Thoracic aorta (tissue), 2 donors: ENCODE measurements around the gene WDFY4. TPM values are rescaled to one million over a fixed set of nuclear protein-coding genes. Genes with fewer than 3 reads are reported as not detected.

Experiments
- ATAC-seq: fragments of 150-250 bp; one replicate; pipeline ENCODE4 v1.8.0; 2017; ENCODE audit warnings: low read depth; ENCODE audit not compliant: insufficient number of reproducible peaks, low FRiP score
- DNase-seq: peaks from one replicate; pipeline ENCODE4 v3.0.0-alpha.2; 2020; ENCODE audit warnings: low spot score
- H3K27ac ChIP-seq, 2 donors: fragments of 200-600 bp; sonication (generic); 1 replicate in 1 of 2; 2 replicates in 1 of 2; pipeline ENCODE4 v1.5.1; 2016; ENCODE audit warnings: mild to moderate bottlenecking in 2 of 2, moderate library complexity in 2 of 2
- H3K27me3 ChIP-seq: fragments of 200-600 bp; sonication (generic); replicated peaks from 2 replicates; pipeline ENCODE4 v1.6.0; 2016; ENCODE audit warnings: mild to moderate bottlenecking; ENCODE audit not compliant: insufficient read depth
- H3K36me3 ChIP-seq: fragments of 200-600 bp; sonication (generic); one replicate; pipeline ENCODE4 v1.5.1; 2016
- H3K4me1 ChIP-seq, 2 donors: fragments of 200-600 bp; sonication (generic); 1 replicate in 1 of 2; 2 replicates in 1 of 2; pipeline versions ENCODE4 v1.5.1 to v1.6.0; 2016; ENCODE audit warnings: low read depth in 2 of 2, mild to moderate bottlenecking in 1 of 2; ENCODE audit not compliant: control insufficient read depth in 1 of 2
- H3K4me3 ChIP-seq: fragments of 200-600 bp; sonication (generic); 2 replicates; pipeline ENCODE4 v1.5.1; 2016; ENCODE audit warnings: mild to moderate bottlenecking
- H3K9me3 ChIP-seq: fragments of 200-600 bp; sonication (generic); 2 replicates; pipeline ENCODE4 v1.5.1; 2016
- total RNA-seq, 2 donors: library from RNA; depleted of rRNA; stranded (reverse); fragments of >200 nt; gene quantifications; one replicate each; pipeline versions ENCODE4 v1.1.0 to v1.2.3, GENCODE V29; 2016
- TF ChIP-seq, protein P1 (sequence below): fragments of 200-600 bp; sonication (generic); IDR thresholded peaks from one replicate; pipeline ENCODE4 v1.5.1; 2019; ENCODE audit warnings: antibody characterized with exemption

Gene WDFY4
- total RNA-seq, 2 donors from 2014 or later: 10.0 to 14.9 TPM

DNA sequence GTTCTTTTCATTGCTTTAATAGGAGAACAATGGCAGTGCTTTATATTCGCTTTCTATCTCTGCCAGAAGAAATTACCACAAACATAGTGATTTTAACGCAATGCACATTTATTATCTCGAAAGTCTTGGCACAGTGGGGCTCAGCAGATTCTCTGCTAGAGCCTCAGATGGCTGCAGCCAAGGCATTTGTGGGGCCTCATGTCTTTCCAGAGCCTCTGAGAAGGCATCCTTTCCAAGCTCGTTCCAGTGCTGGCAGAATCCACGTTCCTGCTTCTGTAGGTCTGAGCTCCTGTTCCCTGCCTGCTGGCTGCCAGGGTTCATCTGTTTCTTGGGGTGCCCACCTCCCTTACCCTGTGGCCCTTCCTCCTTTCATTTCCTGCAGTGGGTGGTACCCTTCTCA lies 194.8 kb downstream of the WDFY4 start:
- no peak for DNase-seq
- Histone ChIP-seq H3K36me3 (no peaks in the 10 kb centered on the region), H3K9me3 (no peaks in the 10 kb centered on the region), H3K27ac (no peak overlapping the region), H3K27me3 (no peaks in the 10 kb centered on the region), H3K4me1 (no peaks in the 10 kb centered on the region), H3K4me3 (no peak overlapping the region)
- TF ChIP-seq, protein P1, sequence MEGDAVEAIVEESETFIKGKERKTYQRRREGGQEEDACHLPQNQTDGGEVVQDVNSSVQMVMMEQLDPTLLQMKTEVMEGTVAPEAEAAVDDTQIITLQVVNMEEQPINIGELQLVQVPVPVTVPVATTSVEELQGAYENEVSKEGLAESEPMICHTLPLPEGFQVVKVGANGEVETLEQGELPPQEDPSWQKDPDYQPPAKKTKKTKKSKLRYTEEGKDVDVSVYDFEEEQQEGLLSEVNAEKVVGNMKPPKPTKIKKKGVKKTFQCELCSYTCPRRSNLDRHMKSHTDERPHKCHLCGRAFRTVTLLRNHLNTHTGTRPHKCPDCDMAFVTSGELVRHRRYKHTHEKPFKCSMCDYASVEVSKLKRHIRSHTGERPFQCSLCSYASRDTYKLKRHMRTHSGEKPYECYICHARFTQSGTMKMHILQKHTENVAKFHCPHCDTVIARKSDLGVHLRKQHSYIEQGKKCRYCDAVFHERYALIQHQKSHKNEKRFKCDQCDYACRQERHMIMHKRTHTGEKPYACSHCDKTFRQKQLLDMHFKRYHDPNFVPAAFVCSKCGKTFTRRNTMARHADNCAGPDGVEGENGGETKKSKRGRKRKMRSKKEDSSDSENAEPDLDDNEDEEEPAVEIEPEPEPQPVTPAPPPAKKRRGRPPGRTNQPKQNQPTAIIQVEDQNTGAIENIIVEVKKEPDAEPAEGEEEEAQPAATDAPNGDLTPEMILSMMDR: no peak
- ATAC-seq: no peak

DNA sequence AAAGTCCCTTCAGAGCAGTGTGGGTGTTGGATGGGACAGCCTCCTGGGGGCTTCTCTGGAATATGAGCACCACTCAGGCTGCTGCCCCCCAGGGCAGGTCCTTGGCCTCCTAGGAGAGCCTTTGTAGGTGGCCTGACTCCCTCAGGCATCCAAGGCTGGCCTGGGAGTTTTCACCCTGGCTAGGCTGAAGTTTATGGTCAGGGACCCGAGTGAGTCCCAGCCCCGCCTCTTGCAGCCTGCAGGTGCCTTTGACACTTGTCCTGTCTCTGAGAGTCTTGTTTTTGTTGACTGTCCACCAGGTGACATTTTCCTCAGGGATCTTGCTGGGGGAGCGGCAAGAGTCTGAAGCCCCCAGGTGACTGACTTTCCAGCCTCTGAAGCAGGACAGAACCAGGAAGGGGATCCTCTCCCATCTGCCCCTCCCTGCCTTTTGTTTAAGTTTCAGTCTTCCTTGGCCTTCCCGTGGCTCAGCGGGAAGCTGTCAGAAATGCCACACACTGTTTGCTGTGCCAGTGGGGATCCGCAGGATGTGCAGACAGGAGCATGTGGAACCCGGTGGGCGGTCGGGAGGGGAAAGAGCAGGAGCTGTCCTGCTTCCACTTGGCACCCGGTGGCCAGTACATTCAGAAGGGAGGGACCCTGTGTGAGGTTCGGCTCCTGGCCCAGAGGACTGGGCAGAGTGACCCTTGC lies 195.5 kb downstream of the WDFY4 start:
- TF ChIP-seq, protein P1: no peak
- no peak for ATAC-seq
- no peaks in the 10 kb centered on the region for H3K4me1 ChIP-seq
- no peak overlapping the region for H3K27ac ChIP-seq
- H3K4me3 ChIP-seq: no peak overlapping the region
- H3K27me3 ChIP-seq: no peaks in the 10 kb centered on the region
- H3K9me3 ChIP-seq: no peaks in the 10 kb centered on the region
- no peaks in the 10 kb centered on the region for H3K36me3 ChIP-seq
- no peak for DNase-seq

DNA sequence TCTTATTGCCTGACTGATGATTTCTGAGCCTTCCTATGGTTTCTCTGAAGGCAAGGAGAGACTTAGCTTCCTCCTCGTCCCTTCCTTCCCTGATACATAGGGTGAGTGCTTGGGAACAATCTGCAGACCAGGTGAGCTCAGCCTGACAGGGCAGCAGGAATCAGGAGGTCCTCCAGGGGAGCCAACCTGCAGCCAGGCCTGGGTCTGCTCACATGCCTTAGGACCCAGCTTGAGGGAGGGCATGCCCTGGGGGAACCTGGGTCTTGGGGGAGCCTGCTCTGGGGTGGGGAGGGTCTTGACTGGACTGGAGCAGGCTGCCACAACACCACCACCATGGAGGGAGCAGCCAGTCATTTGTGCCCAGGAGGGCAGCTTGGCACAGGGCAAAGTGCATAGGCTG lies 197.3 kb downstream of the WDFY4 start:
- Histone ChIP-seq H3K27me3 (no peaks in the 10 kb centered on the region), H3K27ac (no peak overlapping the region), H3K4me1 (no peaks in the 10 kb centered on the region), H3K9me3 (no peaks in the 10 kb centered on the region), H3K36me3 (no peaks in the 10 kb centered on the region), H3K4me3 (no peak overlapping the region)
- DNase-seq: no peak
- TF ChIP-seq, protein P1: no peak
- no peak for ATAC-seq

DNA sequence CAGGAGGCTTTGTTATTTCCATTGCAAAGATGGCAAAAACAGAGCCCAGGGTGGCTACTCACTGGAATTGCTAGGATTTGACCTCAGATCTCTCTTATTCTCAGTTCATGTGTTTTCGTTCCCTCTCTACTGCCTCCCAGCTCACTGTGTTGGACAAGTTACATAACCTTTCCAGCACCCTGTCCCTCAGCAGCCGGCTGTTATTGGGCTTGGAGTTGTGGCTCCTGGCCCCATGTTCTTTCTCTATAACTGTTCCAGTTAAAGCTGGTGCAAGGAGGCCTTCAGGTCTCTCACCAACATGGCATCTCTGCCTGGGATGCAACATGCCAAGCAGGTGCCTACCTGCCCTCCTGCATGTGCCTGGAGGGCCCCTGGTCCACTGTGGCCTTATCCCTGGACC lies 198.2 kb downstream of the WDFY4 start:
- no peak overlapping the region for H3K4me3 ChIP-seq
- H3K4me1 ChIP-seq: no peaks in the 10 kb centered on the region
- no peaks in the 10 kb centered on the region for H3K27me3 ChIP-seq
- no peaks in the 10 kb centered on the region for H3K36me3 ChIP-seq
- H3K9me3 ChIP-seq: no peaks in the 10 kb centered on the region
- DNase-seq: no peak
- no peak overlapping the region for H3K27ac ChIP-seq
- ATAC-seq: no peak
- TF ChIP-seq, protein P1: no peak

DNA sequence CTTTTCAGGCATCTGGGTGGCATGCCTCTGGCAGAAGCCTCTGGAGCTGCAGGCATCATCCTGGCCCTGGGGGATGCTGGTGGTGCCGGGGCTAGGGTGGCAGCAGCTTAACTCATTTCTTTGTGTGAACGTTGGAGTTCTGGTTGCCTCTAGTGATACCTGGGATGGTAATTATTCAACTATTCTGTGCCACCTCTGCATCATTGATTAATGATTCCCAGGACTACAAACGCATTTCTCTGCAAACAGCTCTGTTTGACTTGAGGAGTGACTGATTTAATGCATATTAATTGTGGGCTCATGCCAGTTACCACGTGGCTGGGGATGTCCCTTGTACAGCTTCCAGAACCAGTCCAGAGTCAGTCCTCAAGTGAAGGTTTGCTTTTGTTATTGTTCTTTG lies 199.0 kb downstream of the WDFY4 start:
- H3K9me3 ChIP-seq: no peaks in the 10 kb centered on the region
- H3K4me3 ChIP-seq: no peak overlapping the region
- no peaks in the 10 kb centered on the region for H3K36me3 ChIP-seq
- TF ChIP-seq, protein P1: no peak
- no peak overlapping the region for H3K27ac ChIP-seq
- no peak for ATAC-seq
- H3K4me1 ChIP-seq: no peaks in the 10 kb centered on the region
- H3K27me3 ChIP-seq: no peaks in the 10 kb centered on the region
- no peak for DNase-seq
